K562 (cell line): ENCODE measurements around the gene CEMIP2. TPM values are rescaled to one million over a fixed set of nuclear protein-coding genes. Genes with fewer than 3 reads are reported as not detected.
A peak's percentile ranks its signal among the peaks of the same experiment; 100 is the strongest.

Source experiments
- ATAC-seq: fragments of 200-7000 bp; cut with Tn5 transposase; 3 replicates; pipeline ENCODE4 v1.9.1; 2020; ENCODE audit warnings: moderate library complexity
- BruUV-seq: library from RNA; stranded (reverse); fragments of 400-500 nt; replicated peaks from 2 replicates; lab custom pipeline; 2021; lab: Mats Ljungman, UMichigan
- CTCF ChIA-PET: fragments of 300-600 bp; formaldehyde crosslinking; extraction: SDS; loops from one replicate; lab custom pipeline; 2021; ENCODE audit warnings: low intra/inter-chr PET ratio; lab: Yijun Ruan, JAX
- POLR2A ChIA-PET: fragments of 300-600, 350-650 bp; sonication (Branson Sonifier 250); formaldehyde crosslinking; extraction: SDS; loops from one replicate; lab custom pipeline; 2021; ENCODE audit warnings: antibody characterized with exemption, inconsistent platforms; lab: Yijun Ruan, JAX
- DNase-seq, 4 experiments: peaks; one replicate each; pipeline versions ENCODE4 v3.0.0 to v3.0.0-alpha.2; 2011 to 2018; ENCODE audit warnings: low spot score in 3 of 4, mixed read lengths in 3 of 4; ENCODE audit errors: extremely low read depth in 1 of 4
- FAIRE-seq: peaks from 2 replicates; lab custom pipeline; 2011; peaks lifted over from hg19 to GRCh38; lab: Jason Lieb, UNC
- H2AFZ ChIP-seq: 2 replicates; pipeline ENCODE4 v1.6.0; 2011; ENCODE audit warnings: low read depth, low read length, control low read depth, inconsistent platforms
- H3K27ac ChIP-seq: fragments of 200-600 bp; 3 replicates; pipeline ENCODE4 v1.8.0; 2011; ENCODE audit warnings: low read depth, mild to moderate bottlenecking, control low read depth, inconsistent platforms, low read length, moderate library complexity, mixed read lengths; ENCODE audit errors: extremely low read depth
- H3K27me3 ChIP-seq, 2 experiments: fragments of 300-600 bp in 1 of 2; 2 replicates in 1 of 2; 3 replicates in 1 of 2; pipeline versions ENCODE4 v1.6.0 to v1.8.0; 2011; ENCODE audit warnings: inconsistent platforms in 2 of 2, low read length in 2 of 2, mild to moderate bottlenecking in 1 of 2, mixed read lengths in 1 of 2, moderate library complexity in 1 of 2; ENCODE audit not compliant: control insufficient read depth in 2 of 2, insufficient read depth in 2 of 2
- H3K36me3 ChIP-seq: fragments of 300-600 bp; 3 replicates; pipeline ENCODE4 v1.8.0; 2011; ENCODE audit warnings: mild to moderate bottlenecking, low read length, inconsistent platforms; ENCODE audit not compliant: control insufficient read depth, insufficient read depth
- H3K4me1 ChIP-seq, 2 experiments: fragments of 200-600 bp in 1 of 2; replicated peaks in 1 of 2; 2 replicates in 1 of 2; 3 replicates in 1 of 2; pipeline versions ENCODE4 v1.5.1 to v1.8.0; 2011; ENCODE audit warnings: inconsistent platforms in 2 of 2, low read length in 2 of 2, mild to moderate bottlenecking in 1 of 2, mixed read lengths in 1 of 2, moderate library complexity in 1 of 2; ENCODE audit not compliant: control insufficient read depth in 2 of 2, insufficient read depth in 2 of 2
- H3K4me2 ChIP-seq: 2 replicates; pipeline ENCODE4 v1.6.1; 2011; ENCODE audit warnings: low read length, control low read depth, inconsistent platforms, mixed read lengths; ENCODE audit not compliant: insufficient read depth
- H3K4me3 ChIP-seq: fragments of 200-600 bp; sonication (generic), shearing (Covaris generic); 2 replicates; pipeline ENCODE4 v1.5.1; 2016; ENCODE audit warnings: control low read depth, inconsistent platforms
- H3K79me2 ChIP-seq: fragments of 200-600 bp; 3 replicates; pipeline ENCODE4 v1.8.0; 2011; ENCODE audit warnings: low read length, inconsistent platforms; ENCODE audit not compliant: control insufficient read depth, insufficient read depth
- H3K9ac ChIP-seq, 2 experiments: 2 replicates each; pipeline versions ENCODE4 v1.6.0 to v1.6.1; 2011; ENCODE audit warnings: low read depth in 2 of 2, low read length in 2 of 2, control low read depth in 1 of 2, inconsistent platforms in 1 of 2, mild to moderate bottlenecking in 1 of 2, mixed read lengths in 1 of 2; ENCODE audit not compliant: insufficient read depth in 1 of 2
- H3K9me1 ChIP-seq: one replicate; pipeline ENCODE4 v1.6.0; 2011; ENCODE audit warnings: inconsistent platforms, mild to moderate bottlenecking, low read length, moderate library complexity; ENCODE audit not compliant: control insufficient read depth, insufficient read depth
- H3K9me3 ChIP-seq: replicated peaks from 2 replicates; pipeline ENCODE4 v1.5.1; 2011; ENCODE audit warnings: low read depth, low read length, inconsistent platforms; ENCODE audit not compliant: control insufficient read depth, insufficient read depth
- H4K20me1 ChIP-seq: replicated peaks from 2 replicates; pipeline ENCODE4 v1.6.1; 2011; ENCODE audit warnings: low read length, inconsistent platforms, mixed read lengths; ENCODE audit not compliant: control insufficient read depth, insufficient read depth
- L3MBTL2 ChIP-seq: fragments of 450-650 bp; IDR thresholded peaks from 2 replicates; pipeline ENCODE4 v1.6.1; 2016; ENCODE audit warnings: mild to moderate bottlenecking, moderate library complexity
- NEUROD1 ChIP-seq: fragments of 150-350 bp; IDR thresholded peaks from 2 replicates; pipeline ENCODE4 v1.6.1; 2014; ENCODE audit warnings: borderline replicate concordance, low read length, low read depth; ENCODE audit not compliant: partially characterized antibody
- RREB1 ChIP-seq: fragments of 250-450 bp; sonication (Bioruptor Pico); IDR thresholded peaks from 2 replicates; pipeline ENCODE4 v1.4.0; 2020
- ZFP1 ChIP-seq: fragments of 450-650 bp; formaldehyde crosslinking; IDR thresholded peaks from 2 replicates; pipeline ENCODE4 v1.4.0; 2020; ENCODE audit warnings: mild to moderate bottlenecking, mixed read lengths
- ZNF408 ChIP-seq: fragments of 250-450 bp; sonication (Bioruptor Pico); IDR thresholded peaks from 2 replicates; pipeline ENCODE4 v1.4.0; 2020; ENCODE audit warnings: low read depth, mild to moderate bottlenecking, moderate library complexity
- ZNF695 ChIP-seq: fragments of 450-650 bp; formaldehyde crosslinking; IDR thresholded peaks from 2 replicates; pipeline ENCODE4 v1.4.0; 2020; ENCODE audit warnings: mild to moderate bottlenecking, moderate library complexity
- WGBS: fragments of 100-300 bp; shearing (Covaris generic); methylation state at CpG from one replicate; pipeline ENCODE4 v1.1.6; 2016; ENCODE audit warnings: low coverage, mixed read lengths; ENCODE audit not compliant: insufficient coverage; ENCODE audit errors: missing lambda C conversion rate; 5-methylcytosine and 5-hydroxymethylcytosine counted together
- in situ Hi-C: fragments of 300-500 bp; cut with MboI; formaldehyde crosslinking; loops from 4 replicates; pipeline ENCODE4 v1.15.0; 2018; ENCODE audit warnings: inconsistent platforms, mixed read lengths
- intact Hi-C: fragments of 100-400 bp; cut with micrococcal nuclease; formaldehyde crosslinking; loops from 2 replicates; pipeline ENCODE4 v1.14.2; 2022
- polyA plus RNA-seq, 8 experiments: library from polyadenylated mRNA; depleted of rRNA in 4 of 8; stranded (reverse) in 5 of 8; unstranded in 3 of 8; fragments of >200 nt; fragmentation: Nextera tagmentation in 2 of 8; fragmentation: Illumina TruSeq in 1 of 8; extraction: Ambion mirVana in 2 of 8; extraction: Trizol in 1 of 8; gene quantifications; 2 replicates each; pipeline versions ENCODE4 v1.2.1 to v1.2.3, GENCODE V29; 2011 to 2014; ENCODE audit warnings: inconsistent platforms in 1 of 8, missing spikeins in 1 of 8
- total RNA-seq, 7 experiments: library from RNA; depleted of rRNA in 6 of 7; stranded (reverse); fragments of >200 nt in 6 of 7; fragmentation: Illumina TruSeq in 2 of 7; extraction: Trizol in 2 of 7; gene quantifications; 2 replicates each; pipeline versions ENCODE4 v1.2.1 to v1.2.3, GENCODE V29; 2011 to 2021; ENCODE audit warnings: low replicate concordance in 1 of 7
- TF ChIP-seq, protein P1 (sequence below): sonication (generic); formaldehyde crosslinking; IDR thresholded peaks from 2 replicates; pipeline ENCODE4 v1.8.0; 2022; ENCODE audit warnings: missing genetic modification reagents, mild to moderate bottlenecking, borderline replicate concordance

CEMIP2 gene
- total and polyA plus RNA-seq, 9 of the 15 experiments (the other 6 are each of a cell fraction or from before 2014, with no cell fraction given), result 5.4 to 29.9 (median 14.2) TPM

DNA sequence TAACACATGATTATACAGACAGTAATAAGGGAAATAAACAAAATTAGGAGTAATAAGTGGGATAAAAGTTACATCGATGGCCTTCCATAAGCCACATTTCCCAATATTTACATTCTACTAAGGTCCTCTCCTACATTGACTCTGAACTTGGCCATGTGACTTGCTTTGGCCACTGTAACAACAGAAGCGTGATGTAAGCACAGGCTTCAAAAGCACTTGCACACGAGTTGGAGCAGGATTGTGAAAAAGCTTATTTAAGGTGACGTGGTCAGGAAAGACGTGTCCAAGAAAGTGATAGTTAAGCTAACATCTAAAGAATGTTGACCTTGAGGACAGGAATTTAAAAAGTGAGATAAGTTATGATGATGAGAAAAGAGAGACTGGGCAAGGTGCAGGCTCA is 9.8 kb upstream of the CEMIP2 start:
- Histone ChIP-seq H3K36me3 (no peaks in the 10 kb centered on the region), H3K4me2 (no peak overlapping the region), H3K27me3 (peaks cover 0 to 4% of the 10 kb centered on the region in 2 experiments; a peak in 2 of 5 replicates), H3K4me1 (no peaks in the 10 kb centered on the region; a peak in 1 of 5 replicates), H2AFZ (no peak overlapping the region), H4K20me1 (no peaks in the 10 kb centered on the region), H3K4me3 (no peak overlapping the region), H3K9me1 (no peaks in the 10 kb centered on the region), H3K79me2 (no peaks in the 10 kb centered on the region), H3K27ac (no peak overlapping the region), H3K9ac (no peak overlapping the region), H3K9me3 (no peaks in the 10 kb centered on the region)
- BruUV-seq, result no TSS peak
- POLR2A ChIA-PET, result no interaction called here
- DNase-seq (no peak), ATAC-seq (no peak), FAIRE-seq (no peak)
- intact Hi-C loops, result no loop called here
- in situ Hi-C loops, result no loop called here
- WGBS, result 12% methylated on average over 5 of the region's 5 CpGs
- CTCF ChIA-PET, result no interaction called here
- no peak for TF ChIP-seq ZFP1 (CRISPR knock-in tag)
- 0 out of 2 replicates have a peak, but pooled peaks have one; percentile 17 for TF ChIP-seq L3MBTL2

- Histone ChIP-seq H3K4me2 (no peak overlapping the region), H3K4me1 (no peaks in the 10 kb centered on the region; a peak in 1 of 5 replicates), H3K9me1 (no peaks in the 10 kb centered on the region), H3K27me3 (peaks cover 0 to 9% of the 10 kb centered on the region in 2 experiments; a peak in 3 of 5 replicates), H3K79me2 (no peaks in the 10 kb centered on the region), H2AFZ (no peak overlapping the region), H3K9ac (no peak overlapping the region), H3K4me3 (no peak overlapping the region), H3K27ac (no peak overlapping the region), H3K9me3 (no peaks in the 10 kb centered on the region), H4K20me1 (no peaks in the 10 kb centered on the region), H3K36me3 (no peaks in the 10 kb centered on the region)
- BruUV-seq, result no TSS peak
- intact Hi-C loops (no loop called here), in situ Hi-C loops (loop anchor here (5.0 kb wide), 1 partner anchor 163 kb away; no protein-coding TSS in a partner anchor)
- DNase-seq (no peak), ATAC-seq (no peak), FAIRE-seq (no peak)
- 9% methylated on average over 3 of the region's 3 CpGs for WGBS
- POLR2A ChIA-PET, result no interaction called here
- CTCF ChIA-PET, result no interaction called here
- TF ChIP-seq ZNF695 (CRISPR knock-in tag) (no peak), ZNF408 (CRISPR knock-in tag) (no peak), NEUROD1 (no peak), RREB1 (CRISPR knock-in tag) (no peak)
- TF ChIP-seq, protein P1, sequence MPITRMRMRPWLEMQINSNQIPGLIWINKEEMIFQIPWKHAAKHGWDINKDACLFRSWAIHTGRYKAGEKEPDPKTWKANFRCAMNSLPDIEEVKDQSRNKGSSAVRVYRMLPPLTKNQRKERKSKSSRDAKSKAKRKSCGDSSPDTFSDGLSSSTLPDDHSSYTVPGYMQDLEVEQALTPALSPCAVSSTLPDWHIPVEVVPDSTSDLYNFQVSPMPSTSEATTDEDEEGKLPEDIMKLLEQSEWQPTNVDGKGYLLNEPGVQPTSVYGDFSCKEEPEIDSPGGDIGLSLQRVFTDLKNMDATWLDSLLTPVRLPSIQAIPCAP (CRISPR knock-in tag), result no peak
Observed at GRCh38 chr9:71774920-71775319, 6.6 kb upstream of the CEMIP2 start.
